GM13976 (cell line): ENCODE results near the gene BET1L.

Experiments
- DNase-seq: peaks from one replicate; pipeline ENCODE4 v3.0.0; 2012; ENCODE audit warnings: low spot score
- CTCF ChIP-seq: IDR thresholded peaks from 2 replicates; pipeline ENCODE4 v1.5.1; 2012; ENCODE audit warnings: borderline replicate concordance, mild to moderate bottlenecking; ENCODE audit not compliant: insufficient read depth; ENCODE audit errors: extremely low read depth, missing control alignments, control extremely low read depth
- in situ Hi-C: fragments of 300-500 bp; cut with MboI; formaldehyde crosslinking; loops from one replicate; pipeline ENCODE4 v1.12.0; 2022; ENCODE audit warnings: low sequenced_read_pairs, mixed read lengths, inconsistent platforms; ENCODE audit not compliant: unreplicated experiment

Gene BET1L

GRCh38 chr11:211295-211694 is 4.1 kb upstream of the BET1L start:
- TF ChIP-seq CTCF, result no peak
- DNase-seq, result no peak
- in situ Hi-C loops, result no loop called here

- in situ Hi-C loops, result no loop called here
- DNase-seq, result no peak
- TF ChIP-seq CTCF, result no peak
Measured at GRCh38 chr11:210803-211180, 3.6 kb upstream of the BET1L start.

- in situ Hi-C loops, result no loop called here
- no peak for DNase-seq
- no peak for TF ChIP-seq CTCF
Measured at GRCh38 chr11:210122-210802, 3.1 kb upstream of the BET1L start.

GRCh38 chr11:209275-210121 is 2.3 kb upstream of the BET1L start:
- in situ Hi-C loops, result no loop called here
- TF ChIP-seq CTCF, result no peak
- DNase-seq, result no peak

- TF ChIP-seq CTCF, result no peak
- in situ Hi-C loops, result no loop called here
- DNase-seq, result peak; percentile 53
Measured at GRCh38 chr11:208917-209260, 1.7 kb upstream of the BET1L start.

- no peak for TF ChIP-seq CTCF
- peak; percentile 96 for DNase-seq
- in situ Hi-C loops, result no loop called here
Measured at GRCh38 chr11:208181-208916, 1.1 kb upstream of the BET1L start.
